ENCODE data around the gene JMJD6. TPM values are rescaled to one million over a fixed set of nuclear protein-coding genes. Genes with fewer than 3 reads are reported as not detected.
A peak's percentile ranks its signal among the peaks of the same experiment; 100 is the strongest.
"Not testable (repeated sequence)": the region's sequence is repeated elsewhere in the genome, so short reads cannot be mapped to it uniquely, and the experiment has no call there.

Gene JMJD6
- total RNA-seq, 1 experiment from 2014 or later: 47.6 TPM

GRCh38 chr17:76709951-76710862, 16.2 kb downstream of the JMJD6 start:
- CTCF ChIA-PET: interaction anchor here (3.3 kb wide), 1 partner anchor 29 kb away, joined by 12 read pairs; no protein-coding TSS in a partner anchor

GRCh38 chr17:76709077-76709950, 17.1 kb downstream of the JMJD6 start:
- H3K27ac ChIP-seq (ENCODE audit: low read depth, low read length): peak overlapping the region; percentile 47
- peaks cover 19 to 30% of the 10 kb centered on the region in 2 experiments for H3K4me1 ChIP-seq (ENCODE audit: control insufficient read depth in 1 of 2, insufficient read depth in 2 of 2, low read length in 2 of 2)
- no peaks in the 10 kb centered on the region for H3K9me3 ChIP-seq (ENCODE audit: control insufficient read depth in 1 of 2, insufficient read depth in 1 of 2, low read depth in 1 of 2, low read length in 2 of 2)
- ChIA-PET RAD21 (ENCODE audit: low non-redundant PET in 1 of 2, low total read pairs in 2 of 2, uncharacterized antibody in 2 of 2, unreplicated experiment in 2 of 2) (interaction anchor here in 1 of 2 experiments (1.0 kb wide), 1 partner anchor 251 kb away, joined by 3 read pairs; no protein-coding TSS in a partner anchor), CTCF (interaction anchor here (0.7 to 3.3 kb wide), 3 partner anchors 28 to 38 kb away, joined by 3 to 12 read pairs (median 4); no protein-coding TSS in a partner anchor), POLR2A (no interaction called here)
- DNase-seq (ENCODE audit: low read depth, low spot score) (no peak), ATAC-seq (peak; percentile 42)
- no peaks in the 10 kb centered on the region for H4K20me1 ChIP-seq (ENCODE audit: insufficient read depth)
- H3K36me3 ChIP-seq (ENCODE audit: control insufficient read depth in 1 of 2, insufficient read depth in 2 of 2, low read length in 2 of 2): peaks cover 6 to 11% of the 10 kb centered on the region in 2 experiments; a peak in 2 of 4 replicates
- H3K4me3 ChIP-seq (replicated peaks in 1 of 2; ENCODE audit: low read depth in 1 of 2, low read length in 2 of 2): peak overlapping the region; percentile 63 to 80
- H3K4me2 ChIP-seq (ENCODE audit: low read length): peak overlapping the region; percentile 92
- BruUV-seq (replicated peaks): TSS peak; percentile 53
- H3K9me2 ChIP-seq (ENCODE audit: insufficient read depth): no peaks in the 10 kb centered on the region
- no peaks in the 10 kb centered on the region for H3K27me3 ChIP-seq (ENCODE audit: insufficient read depth, low read length)
- H3K9ac ChIP-seq (ENCODE audit: low read length): peak overlapping the region; percentile 79
- TF ChIP-seq MAX (IDR thresholded peaks at IDR 0.05) (peak; percentile 47; the same call in 1 of the 2 replicates), EZH2 (IDR thresholded peaks at IDR 0.05) (no peak), SRF (IDR thresholded peaks at IDR 0.05; ENCODE audit: low read depth) (peak; percentile 85), EGR1 (IDR thresholded peaks at IDR 0.05; ENCODE audit: low read depth) (no peak)
- H3K79me2 ChIP-seq (ENCODE audit: insufficient read depth, low read length): peaks cover 30% of the 10 kb centered on the region
- intact Hi-C loops (cut with micrococcal nuclease): no loop called here
- H2AFZ ChIP-seq (ENCODE audit: low read depth, low read length, poor library complexity, severe bottlenecking): no peak overlapping the region

More at GRCh38 chr17:76709951-76710862, 16.2 kb downstream of the JMJD6 start:
- peaks cover 29% of the 10 kb centered on the region for H3K79me2 ChIP-seq (ENCODE audit: insufficient read depth, low read length)
- H3K9me2 ChIP-seq (ENCODE audit: insufficient read depth); DNase-seq (ENCODE audit: low read depth, low spot score); H2AFZ ChIP-seq (ENCODE audit: low read depth, low read length, poor library complexity, severe bottlenecking); H3K9me3 ChIP-seq (ENCODE audit: control insufficient read depth in 1 of 2, insufficient read depth in 1 of 2, low read depth in 1 of 2, low read length in 2 of 2); H3K27me3 ChIP-seq (ENCODE audit: insufficient read depth, low read length); H4K20me1 ChIP-seq (ENCODE audit: insufficient read depth); BruUV-seq (replicated peaks); intact Hi-C loops (cut with micrococcal nuclease): not testable (repeated sequence)
- peaks cover 19 to 30% of the 10 kb centered on the region in 2 experiments for H3K4me1 ChIP-seq (ENCODE audit: control insufficient read depth in 1 of 2, insufficient read depth in 2 of 2, low read length in 2 of 2)
- peak overlapping the region; percentile 92 for H3K4me2 ChIP-seq (ENCODE audit: low read length)
- peak overlapping the region; percentile 79 for H3K9ac ChIP-seq (ENCODE audit: low read length)
- peak; percentile 33 for ATAC-seq
- peaks cover 6 to 15% of the 10 kb centered on the region in 2 experiments; a peak in 2 of 4 replicates for H3K36me3 ChIP-seq (ENCODE audit: control insufficient read depth in 1 of 2, insufficient read depth in 2 of 2, low read length in 2 of 2)
- H3K4me3 ChIP-seq (replicated peaks in 1 of 2; ENCODE audit: low read depth in 1 of 2, low read length in 2 of 2): peak overlapping the region; percentile 63 to 80
- H3K27ac ChIP-seq (ENCODE audit: low read depth, low read length): peak overlapping the region; percentile 47
- ChIA-PET RAD21 (ENCODE audit: low non-redundant PET in 1 of 2, low total read pairs in 2 of 2, uncharacterized antibody in 2 of 2, unreplicated experiment in 2 of 2) (interaction anchor here in 1 of 2 experiments (1.0 kb wide), 1 partner anchor 252 kb away, joined by 3 read pairs; no protein-coding TSS in a partner anchor), POLR2A (interaction anchor here (1.4 kb wide), 1 partner anchor 9 kb away, joined by 3 read pairs; no protein-coding TSS in a partner anchor)
- peak; percentile 85 for TF ChIP-seq ZFX (IDR thresholded peaks at IDR 0.05)
- peak; percentile 71 for TF ChIP-seq MAX (IDR thresholded peaks at IDR 0.05)
